GM19035 (cell line): ENCODE data around the gene CDX1.

Experiments
- ATAC-seq: cut with Tn5 transposase; IDR thresholded peaks from one replicate; pipeline ENCODE4 v1.9.1; 2021; ENCODE audit not compliant: unreplicated experiment

Gene CDX1

DNA sequence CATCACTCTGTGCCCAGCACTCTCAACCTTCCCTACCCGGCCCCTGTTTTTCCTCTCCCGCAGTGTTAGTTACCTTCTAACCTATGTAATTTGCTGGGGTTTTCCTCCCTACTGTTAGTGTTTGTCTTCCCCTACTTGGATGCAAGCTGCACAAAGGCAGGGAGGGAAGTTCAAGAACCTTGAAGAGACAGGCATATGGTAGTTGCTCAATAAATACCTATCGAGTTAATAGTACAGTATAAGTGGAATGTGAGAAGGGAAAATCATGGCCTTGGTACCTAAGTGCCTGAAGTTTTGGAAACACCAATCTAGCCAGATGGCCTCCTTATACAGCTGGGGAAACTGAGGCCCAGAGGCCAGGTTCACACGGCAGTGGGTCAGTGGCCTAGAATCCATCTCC is 35.1 kb upstream of the CDX1 start:
- ATAC-seq = no peak

GRCh38 chr5:150131978-150132694 is 34.4 kb upstream of the CDX1 start:
- ATAC-seq = no peak

DNA sequence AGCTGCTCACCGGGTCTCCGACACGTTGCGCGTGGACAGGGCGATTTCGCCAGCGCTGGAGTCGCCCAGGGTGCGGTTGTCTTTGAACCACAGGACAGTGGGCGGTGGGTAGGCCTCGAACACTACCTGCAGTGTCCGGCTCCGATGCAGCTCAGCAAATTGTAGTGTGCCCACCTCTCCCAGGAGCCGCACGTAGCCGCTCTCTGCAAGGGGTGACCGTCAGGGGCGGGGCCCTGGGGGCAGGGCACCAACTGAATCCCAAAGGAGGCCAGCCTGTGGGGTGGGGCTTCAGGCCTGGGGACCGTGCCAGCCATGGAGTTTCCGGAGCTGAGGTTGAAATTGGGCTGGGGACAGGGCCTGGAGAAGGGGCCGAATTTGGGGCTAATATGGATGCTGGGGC is 33.8 kb upstream of the CDX1 start:
- ATAC-seq = no peak

DNA sequence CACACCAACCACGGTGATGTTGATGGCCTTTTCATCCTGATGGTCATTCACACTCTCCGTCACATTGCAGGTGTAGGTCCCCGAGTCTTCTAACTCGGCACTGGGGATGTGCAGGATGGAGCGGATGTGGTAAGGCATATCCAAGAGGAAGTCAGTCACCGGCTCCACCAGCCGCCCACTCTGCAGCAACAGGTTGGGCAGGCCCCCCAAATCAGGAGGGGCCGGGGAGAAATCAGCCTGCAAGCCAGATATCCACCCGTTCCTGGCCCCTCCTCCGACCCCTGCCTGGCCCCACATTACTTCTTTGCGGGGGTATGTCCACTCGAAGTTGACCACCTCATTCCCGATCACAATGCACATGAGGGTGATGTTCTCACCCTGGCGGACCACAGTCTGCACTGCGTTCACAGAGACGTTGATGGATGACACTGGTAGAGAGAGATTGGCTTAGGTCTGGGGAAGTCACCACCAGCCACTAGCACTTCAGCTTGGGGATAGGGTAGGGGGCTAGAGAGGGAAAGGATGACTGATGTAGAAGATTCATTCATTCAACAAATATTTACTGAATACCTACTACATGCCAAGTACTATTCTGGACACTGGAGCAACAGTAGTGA is 32.9 kb upstream of the CDX1 start:
- ATAC-seq = no peak

DNA sequence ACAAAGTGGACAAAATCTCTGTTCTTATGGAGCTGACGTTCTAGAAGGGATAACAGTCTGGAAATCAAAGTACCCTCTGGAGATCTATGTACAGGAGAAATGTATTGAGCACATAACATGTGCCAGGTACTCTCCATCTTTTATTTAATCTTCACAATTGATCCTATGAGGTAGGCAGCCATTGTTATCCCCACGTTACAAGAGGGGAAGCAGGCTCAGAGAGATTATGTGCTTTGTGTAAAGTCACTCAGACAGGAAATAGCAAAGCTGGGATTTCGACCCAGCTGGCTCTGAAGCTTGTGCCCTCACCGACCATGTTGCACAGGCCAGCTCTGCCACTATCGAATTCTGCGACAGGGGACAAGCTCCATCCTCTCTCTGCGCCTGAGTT is 32.4 kb upstream of the CDX1 start:
- ATAC-seq = no peak

GRCh38 chr5:150135557-150136304 is 30.8 kb upstream of the CDX1 start:
- ATAC-seq = no peak

- no peak for ATAC-seq
These were observed 30.0 kb upstream of the CDX1 start for GRCh38 chr5:150136305-150137167.

GRCh38 chr5:150137168-150137957 is 29.2 kb upstream of the CDX1 start:
- ATAC-seq = no peak

DNA sequence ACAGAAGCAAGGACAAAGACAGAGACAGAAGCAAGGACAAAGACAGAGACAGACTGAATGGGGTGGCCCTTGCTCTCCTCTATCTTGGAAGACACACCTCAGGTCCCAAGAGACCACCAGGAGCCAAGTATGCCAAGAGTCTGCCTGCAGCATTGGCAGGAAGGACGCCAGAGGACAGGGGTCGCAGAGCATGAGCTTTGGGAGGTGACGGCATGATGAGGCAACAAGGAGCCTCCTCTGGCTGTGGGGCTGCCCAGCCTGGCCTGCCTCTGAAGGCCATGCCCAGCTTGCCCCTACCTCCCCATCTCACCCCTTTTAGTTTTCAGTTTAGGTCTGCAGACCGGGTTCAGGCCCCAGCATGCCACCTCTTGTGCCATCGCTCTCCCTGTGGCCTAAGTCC is 28.6 kb upstream of the CDX1 start:
- ATAC-seq = no peak

DNA sequence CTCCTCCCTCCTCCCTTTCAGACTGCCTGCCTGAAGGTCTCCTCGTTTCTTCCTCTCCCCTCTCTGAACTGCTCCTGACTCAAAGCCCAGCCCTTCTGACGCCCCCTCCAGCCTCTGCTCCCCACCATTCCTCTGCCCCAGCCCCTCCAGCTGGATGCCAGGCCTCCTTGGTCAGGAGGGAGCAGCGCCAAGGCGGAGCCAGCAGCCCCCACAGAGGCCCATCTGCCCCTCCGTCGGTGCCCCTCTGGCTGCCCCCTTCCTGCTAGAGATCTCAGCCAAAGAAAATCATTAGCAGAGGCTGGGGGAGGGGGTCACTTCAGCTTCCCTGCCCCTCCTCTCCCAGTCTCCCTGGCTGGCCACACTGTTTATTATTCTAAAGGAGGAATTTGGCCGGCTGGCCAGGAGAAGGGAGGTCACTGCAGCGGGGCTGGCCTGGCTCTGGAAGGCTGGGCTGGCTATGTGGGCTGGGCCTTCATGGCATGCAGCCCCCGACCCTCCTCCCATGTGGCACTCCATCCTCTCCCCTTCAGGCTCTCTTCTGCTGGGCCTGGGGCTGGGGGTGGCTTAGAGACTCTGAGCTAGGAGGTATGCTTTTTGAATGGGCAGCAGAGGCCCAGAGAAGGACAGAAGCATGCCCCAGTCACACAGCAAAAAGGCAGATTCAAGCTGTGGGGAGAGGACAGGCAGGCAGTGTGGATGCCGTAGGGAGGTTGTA is 27.9 kb upstream of the CDX1 start:
- ATAC-seq = no peak

- no peak for ATAC-seq
These were observed 27.2 kb upstream of the CDX1 start for GRCh38 chr5:150139334-150139733.

- ATAC-seq = no peak
These were observed 25.7 kb upstream of the CDX1 start for GRCh38 chr5:150140830-150141229.

- no peak for ATAC-seq
These were observed 24.9 kb upstream of the CDX1 start for GRCh38 chr5:150141544-150142184.

GRCh38 chr5:150142185-150142958 is 24.2 kb upstream of the CDX1 start:
- no peak for ATAC-seq

DNA sequence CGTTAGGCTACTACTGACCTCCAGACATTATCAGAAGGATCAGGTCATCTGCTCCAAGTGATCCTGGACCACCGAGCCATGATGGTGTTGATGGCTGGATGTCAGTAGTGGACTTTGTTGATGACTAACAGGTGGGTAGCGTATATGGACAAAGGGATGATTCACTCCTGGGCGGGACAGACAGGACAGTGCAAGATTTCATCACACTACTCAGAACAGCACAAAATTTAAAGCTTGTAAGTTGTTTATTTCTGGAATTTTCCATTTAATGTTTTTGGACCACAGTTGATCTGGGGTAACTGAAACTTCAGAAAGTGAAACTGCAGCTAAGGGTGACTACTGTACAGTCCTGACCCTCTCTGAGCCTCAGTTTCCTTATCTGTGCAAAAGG is 23.6 kb upstream of the CDX1 start:
- ATAC-seq = no peak

DNA sequence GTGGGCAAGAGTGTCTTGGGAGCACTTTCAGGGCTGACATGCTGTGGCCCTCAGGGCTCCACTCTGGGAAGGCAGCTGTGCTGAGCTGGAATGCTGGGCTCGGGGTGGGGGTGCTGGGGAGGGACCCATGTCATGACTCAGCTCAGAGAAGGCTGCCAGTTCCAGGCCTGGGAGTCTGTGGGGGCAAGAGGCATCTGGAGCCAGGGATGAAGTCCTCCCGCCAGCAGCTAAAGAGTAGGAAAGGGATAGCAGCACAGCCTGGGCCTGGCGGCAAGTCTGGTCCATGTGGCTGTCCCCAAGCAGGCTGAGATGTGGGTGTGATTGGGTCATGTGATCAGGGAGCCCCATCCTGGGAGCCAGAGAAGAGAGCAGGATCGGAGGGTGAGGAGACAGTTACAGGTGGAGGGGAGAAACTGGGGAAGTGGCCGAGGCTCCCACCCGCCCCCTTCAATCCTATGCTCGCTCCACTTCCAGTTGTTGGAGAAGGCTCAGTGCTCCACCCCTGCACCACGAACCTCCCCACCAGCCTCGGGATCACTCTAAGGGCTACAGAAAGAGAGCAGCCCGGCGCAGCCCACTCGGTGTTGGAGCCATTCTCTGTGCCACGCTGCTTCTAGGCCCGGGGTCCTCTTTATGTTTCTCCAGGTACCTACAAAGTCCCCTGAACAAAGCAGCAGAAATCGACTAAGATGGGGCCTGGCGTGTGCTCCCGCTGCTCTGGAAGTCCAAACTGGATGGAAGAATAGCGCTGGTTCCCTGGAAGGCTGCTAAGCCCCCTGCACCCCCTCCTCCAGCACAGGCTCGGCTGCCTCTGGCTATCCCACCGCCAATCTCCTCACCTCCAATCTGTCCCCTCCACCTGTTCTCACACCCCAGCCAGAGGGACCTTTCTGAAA is 23.0 kb upstream of the CDX1 start:
- ATAC-seq = no peak

- no peak for ATAC-seq
These were observed 22.3 kb upstream of the CDX1 start for GRCh38 chr5:150144246-150144801.
